IMR-90 (cell line): ENCODE measurements around the gene ACTR3C. TPM values are rescaled to one million over a fixed set of nuclear protein-coding genes. Genes with fewer than 3 reads are reported as not detected.
A peak's percentile ranks its signal among the peaks of the same experiment; 100 is the strongest.

Source experiments
- ATAC-seq: fragments of 200-7000 bp; cut with Tn5 transposase; 2 replicates; pipeline ENCODE4 v1.9.1; 2020; ENCODE audit warnings: low read depth, mild to moderate bottlenecking, moderate library complexity
- BruUV-seq: library from RNA; stranded (reverse); fragments of 400-500 nt; replicated peaks from 2 replicates; lab custom pipeline; 2021; lab: Mats Ljungman, UMichigan
- CTCF ChIA-PET: fragments of 300-600 bp; formaldehyde crosslinking; extraction: SDS; loops from one replicate; lab custom pipeline; 2021; ENCODE audit warnings: antibody characterized with exemption; lab: Yijun Ruan, JAX
- POLR2A ChIA-PET: fragments of 300-600 bp; sonication (Branson Sonifier 250); formaldehyde crosslinking; loops from one replicate; lab custom pipeline; 2022; ENCODE audit warnings: antibody characterized with exemption; ENCODE audit not compliant: unreplicated experiment; lab: Charles Lee
- DNase-seq: peaks from one replicate; pipeline ENCODE4 v3.0.0; 2013
- H2AFZ ChIP-seq: replicated peaks from 2 replicates; pipeline ENCODE3; 2013; ENCODE audit warnings: low read length, mild to moderate bottlenecking; ENCODE audit not compliant: poor library complexity
- H2AK5ac ChIP-seq: 2 replicates; pipeline ENCODE4 v1.6.1; 2013; ENCODE audit warnings: low read depth, low read length, inconsistent platforms
- H2AK9ac ChIP-seq: replicated peaks from 2 replicates; pipeline ENCODE3; 2013; ENCODE audit warnings: mild to moderate bottlenecking, low read depth, low read length, moderate library complexity; ENCODE audit not compliant: poor library complexity
- H2BK120ac ChIP-seq: 2 replicates; pipeline ENCODE4 v1.6.1; 2013; ENCODE audit warnings: low read depth, low read length, inconsistent platforms
- H2BK15ac ChIP-seq: 3 replicates; pipeline ENCODE4 v1.6.1; 2013; ENCODE audit warnings: low read depth, low read length, inconsistent platforms
- H2BK20ac ChIP-seq: 2 replicates; pipeline ENCODE4 v1.6.1; 2013; ENCODE audit warnings: low read depth, mild to moderate bottlenecking, inconsistent platforms, low read length, moderate library complexity
- H2BK5ac ChIP-seq: 2 replicates; pipeline ENCODE4 v1.6.1; 2013; ENCODE audit warnings: mild to moderate bottlenecking, low read depth, low read length, inconsistent platforms; ENCODE audit not compliant: poor library complexity, severe bottlenecking
- H3K14ac ChIP-seq: replicated peaks from 2 replicates; pipeline ENCODE4 v1.6.1; 2013; ENCODE audit warnings: low read depth, low read length, inconsistent platforms
- H3K18ac ChIP-seq: 2 replicates; pipeline ENCODE4 v1.6.1; 2013; ENCODE audit warnings: low read depth, low read length, control low read depth
- H3K23ac ChIP-seq: 2 replicates; pipeline ENCODE4 v1.6.1; 2013; ENCODE audit warnings: low read depth, low read length, inconsistent platforms
- H3K27ac ChIP-seq: 2 replicates; pipeline ENCODE4 v1.5.1; 2013; ENCODE audit warnings: mild to moderate bottlenecking, control low read depth, low read length; ENCODE audit not compliant: insufficient read depth
- H3K27me3 ChIP-seq: 2 replicates; pipeline ENCODE4 v1.6.1; 2013; ENCODE audit warnings: low read length; ENCODE audit not compliant: control insufficient read depth, insufficient read depth
- H3K36me3 ChIP-seq: 2 replicates; pipeline ENCODE4 v1.6.1; 2013; ENCODE audit warnings: low read length, mixed read lengths; ENCODE audit not compliant: control insufficient read depth, insufficient read depth
- H3K4ac ChIP-seq: 2 replicates; pipeline ENCODE4 v1.6.1; 2013; ENCODE audit warnings: low read depth, low read length, inconsistent platforms
- H3K4me1 ChIP-seq: 2 replicates; pipeline ENCODE4 v1.6.1; 2013; ENCODE audit warnings: low read length, mixed read lengths; ENCODE audit not compliant: control insufficient read depth, insufficient read depth
- H3K4me2 ChIP-seq: 2 replicates; pipeline ENCODE4 v1.6.1; 2013; ENCODE audit warnings: low read depth, mild to moderate bottlenecking, control low read depth, low read length, moderate library complexity
- H3K4me3 ChIP-seq: 2 replicates; pipeline ENCODE4 v1.5.1; 2013; ENCODE audit warnings: low read depth, mild to moderate bottlenecking, control low read depth, low read length, moderate library complexity; ENCODE audit not compliant: insufficient read depth
- H3K56ac ChIP-seq: 2 replicates; pipeline ENCODE4 v1.6.1; 2013; ENCODE audit warnings: low read length, inconsistent platforms; ENCODE audit not compliant: insufficient read depth; ENCODE audit errors: extremely low read depth
- H3K79me1 ChIP-seq, 2 experiments: 2 replicates each; pipeline ENCODE4 v1.6.1; 2013; ENCODE audit warnings: low read length in 2 of 2, inconsistent platforms in 1 of 2, low read depth in 1 of 2
- H3K9ac ChIP-seq: 2 replicates; pipeline ENCODE4 v1.6.1; 2013; ENCODE audit warnings: low read depth, low read length, control low read depth
- H3K9me1 ChIP-seq: 2 replicates; pipeline ENCODE4 v1.6.1; 2013; ENCODE audit warnings: low read length, inconsistent platforms; ENCODE audit not compliant: insufficient read depth
- H3K9me3 ChIP-seq: 2 replicates; pipeline ENCODE4 v1.6.1; 2013; ENCODE audit warnings: low read length; ENCODE audit not compliant: control insufficient read depth, insufficient read depth
- H4K20me1 ChIP-seq: 2 replicates; pipeline ENCODE4 v1.6.1; 2013; ENCODE audit warnings: low read length, inconsistent platforms; ENCODE audit not compliant: insufficient read depth
- H4K5ac ChIP-seq: 2 replicates; pipeline ENCODE4 v1.6.1; 2013; ENCODE audit warnings: mild to moderate bottlenecking, low read depth, low read length, control low read depth
- H4K8ac ChIP-seq, 2 experiments: 2 replicates each; pipeline ENCODE4 v1.6.1; 2013; ENCODE audit warnings: low read depth in 2 of 2, low read length in 2 of 2, control low read depth in 1 of 2, inconsistent platforms in 1 of 2
- H4K91ac ChIP-seq: 2 replicates; pipeline ENCODE4 v1.6.1; 2013; ENCODE audit warnings: low read depth, low read length, inconsistent platforms; ENCODE audit not compliant: insufficient read depth
- BHLHE40 ChIP-seq: fragments of 150-350 bp; IDR thresholded peaks from 2 replicates; pipeline ENCODE4 v1.6.1; 2016; ENCODE audit warnings: mild to moderate bottlenecking, low read depth, low read length
- CEBPB ChIP-seq: IDR thresholded peaks from 2 replicates; pipeline ENCODE4 v1.6.1; 2012; ENCODE audit warnings: low read depth, low read length, improper control_type of control experiment
- CHD1 ChIP-seq: IDR thresholded peaks from 2 replicates; pipeline ENCODE4 v1.6.1; 2012; ENCODE audit warnings: low read depth, low read length, improper control_type of control experiment
- CTCF ChIP-seq: conservative IDR thresholded peaks from 2 replicates; pipeline ENCODE4 v1.5.1; 2012; ENCODE audit warnings: mild to moderate bottlenecking, low read depth, low read length, improper control_type of control experiment
- FOS ChIP-seq: fragments of 150-350 bp; IDR thresholded peaks from 2 replicates; pipeline ENCODE4 v1.6.1; 2016; ENCODE audit warnings: low read depth, low read length
- MAFK ChIP-seq: IDR thresholded peaks from 2 replicates; pipeline ENCODE4 v1.6.1; 2012; ENCODE audit warnings: low read depth, low read length, improper control_type of control experiment
- MAZ ChIP-seq: IDR thresholded peaks from 2 replicates; pipeline ENCODE4 v1.6.1; 2012; ENCODE audit warnings: low read depth, mild to moderate bottlenecking, low read length, improper control_type of control experiment, moderate library complexity, borderline replicate concordance
- MXI1 ChIP-seq: IDR thresholded peaks from 2 replicates; pipeline ENCODE4 v1.6.1; 2012; ENCODE audit warnings: low read depth, mild to moderate bottlenecking, low read length, moderate library complexity, borderline replicate concordance
- NFE2L2 ChIP-seq: fragments of 150-350 bp; IDR thresholded peaks from 2 replicates; pipeline ENCODE4 v1.6.1; 2016; ENCODE audit warnings: low read depth, mild to moderate bottlenecking, low read length
- POLR2A ChIP-seq: IDR thresholded peaks from 2 replicates; pipeline ENCODE4 v1.6.1; 2012; ENCODE audit warnings: mild to moderate bottlenecking, low read depth, low read length
- RAD21 ChIP-seq: IDR thresholded peaks from 2 replicates; pipeline ENCODE4 v1.6.1; 2012; ENCODE audit warnings: low read length, improper control_type of control experiment
- RCOR1 ChIP-seq: IDR thresholded peaks from 2 replicates; pipeline ENCODE4 v1.6.1; 2012; ENCODE audit warnings: mild to moderate bottlenecking, low read length, improper control_type of control experiment; ENCODE audit not compliant: insufficient replicate concordance
- RFX5 ChIP-seq: IDR thresholded peaks from 2 replicates; pipeline ENCODE4 v1.8.0; 2012; ENCODE audit warnings: low read depth, mild to moderate bottlenecking, low read length, moderate library complexity
- SMC3 ChIP-seq: fragments of 150-350 bp; IDR thresholded peaks from 2 replicates; pipeline ENCODE4 v1.6.1; 2016; ENCODE audit warnings: low read depth, mild to moderate bottlenecking, antibody characterized with exemption, low read length, moderate library complexity
- WGBS, 2 experiments: methylation state at CpG; one replicate each; pipeline versions ENCODE4 v1.1.5 to v1.1.7; 2013; ENCODE audit warnings: missing lambda C conversion rate in 2 of 2; ENCODE audit not compliant: insufficient read length in 1 of 2; ENCODE audit errors: extremely low coverage in 2 of 2; 5-methylcytosine and 5-hydroxymethylcytosine counted together
- dilution Hi-C: fragments of 300-500 bp; cut with HindIII; formaldehyde crosslinking; loops from one replicate; pipeline ENCODE4 v1.14.3; 2018; ENCODE audit warnings: low sequenced_read_pairs; ENCODE audit not compliant: unreplicated experiment
- in situ Hi-C: fragments of 300-500 bp; cut with MboI; formaldehyde crosslinking; loops from 3 replicates; pipeline ENCODE4 v1.14.3; 2019; ENCODE audit warnings: low sequenced_read_pairs, inconsistent platforms, mixed read lengths
- intact Hi-C: fragments of 100-400 bp; cut with micrococcal nuclease; formaldehyde crosslinking; loops from 2 replicates; pipeline ENCODE4 v1.10.0; 2022
- polyA plus RNA-seq, 3 experiments: library from polyadenylated mRNA; depleted of rRNA; stranded (reverse); fragments of >200 nt; gene quantifications; 2 replicates each; pipeline ENCODE4 v1.2.3, GENCODE V29; 2012; ENCODE audit warnings: low replicate concordance in 1 of 3
- total RNA-seq: library from RNA; depleted of rRNA; stranded (reverse); fragments of >200 nt; gene quantifications from 2 replicates; pipeline ENCODE4 v1.2.3, GENCODE V29; 2012
- TF ChIP-seq, protein P1 (sequence below): fragments of 150-350 bp; IDR thresholded peaks from 2 replicates; pipeline ENCODE4 v1.6.1; 2017; ENCODE audit warnings: mild to moderate bottlenecking, antibody characterized with exemption, low read length, low read depth

ACTR3C gene
- total and polyA plus RNA-seq, 2 of the 4 experiments (the other 2 are of a cell fraction): not detected

DNA sequence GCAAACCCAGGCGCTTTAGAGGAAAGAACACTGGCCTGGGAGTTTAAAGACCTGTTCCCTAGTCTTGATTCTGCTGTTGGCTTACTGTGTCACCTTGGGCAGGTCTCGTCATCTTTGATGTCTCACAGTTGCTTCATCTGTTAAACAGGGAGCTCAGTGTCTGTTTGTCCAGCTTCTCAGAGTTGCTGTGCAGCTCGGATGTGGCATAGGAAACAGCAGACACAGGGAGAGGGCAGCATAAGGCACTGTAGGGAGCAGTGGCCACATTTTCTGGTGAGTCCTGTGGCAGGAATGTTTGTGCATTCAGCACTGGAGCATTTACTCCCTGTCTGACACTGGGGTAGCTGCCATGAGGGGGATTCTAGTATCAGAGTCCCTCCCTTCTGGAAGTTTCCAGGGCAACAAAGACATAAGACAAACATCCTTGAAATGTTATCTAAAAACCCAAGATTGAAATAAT lies 47.3 kb upstream of the ACTR3C start:
- Histone ChIP-seq H3K36me3 (peaks cover 38% of the 10 kb centered on the region), H4K20me1 (peaks cover 9% of the 10 kb centered on the region), H3K9me1 (no peaks in the 10 kb centered on the region; the same call in 1 of the 2 replicates), H3K9ac (peak overlapping the region; percentile 81), H2BK20ac (no peak overlapping the region), H3K56ac (0 out of 2 replicates have a peak overlapping the region, but pooled peaks have one; percentile 49), H3K27ac (peak overlapping the region; percentile 85), H2AFZ (peak overlapping the region; percentile 47), H4K8ac (no peak overlapping the region; a peak in 1 of 4 replicates), H2BK15ac (0 out of 3 replicates have a peak overlapping the region, but pooled peaks have one; percentile 17), H3K79me1 (peaks cover 21 to 44% of the 10 kb centered on the region in 2 experiments; a peak in 3 of 4 replicates), H2AK9ac (peak overlapping the region; percentile 93), H3K4me1 (peaks cover 18% of the 10 kb centered on the region), H2BK5ac (peak overlapping the region; percentile 79), H3K4me2 (peak overlapping the region; percentile 97), H3K4ac (peak overlapping the region; percentile 98), H3K27me3 (no peaks in the 10 kb centered on the region), H3K18ac (no peak overlapping the region), H4K91ac (peak overlapping the region; percentile 66; the same call in 1 of the 2 replicates), H3K14ac (0 out of 2 replicates have a peak overlapping the region, but pooled peaks have one; percentile 44), H3K23ac (peak overlapping the region; percentile 59; the same call in 1 of the 2 replicates), H2AK5ac (peak overlapping the region; percentile 43; the same call in 1 of the 2 replicates), H4K5ac (no peak overlapping the region), H3K4me3 (no peak overlapping the region), H2BK120ac (no peak overlapping the region; the same call in 1 of the 2 replicates), H3K9me3 (no peaks in the 10 kb centered on the region)
- in situ Hi-C loops (no loop called here), dilution Hi-C loops (no loop called here), intact Hi-C loops (no loop called here)
- CTCF ChIA-PET: interaction anchor here (0.5 to 1.1 kb wide), 4 partner anchors 14 to 63 kb away, joined by 3 to 5 read pairs (median 3); no protein-coding TSS in a partner anchor
- DNase-seq: peak; percentile 80
- no TSS peak for BruUV-seq
- peak; percentile 69 for ATAC-seq
- POLR2A ChIA-PET: interaction anchor here (0.5 kb wide), 1 partner anchor 18 kb away, joined by 3 read pairs; no protein-coding TSS in a partner anchor
- WGBS, 2 experiments: 90% methylated on average over 3 of the region's 3 CpGs; no CpG with 5 or more reads in 1 of the 2 experiments
- TF ChIP-seq, protein P1, sequence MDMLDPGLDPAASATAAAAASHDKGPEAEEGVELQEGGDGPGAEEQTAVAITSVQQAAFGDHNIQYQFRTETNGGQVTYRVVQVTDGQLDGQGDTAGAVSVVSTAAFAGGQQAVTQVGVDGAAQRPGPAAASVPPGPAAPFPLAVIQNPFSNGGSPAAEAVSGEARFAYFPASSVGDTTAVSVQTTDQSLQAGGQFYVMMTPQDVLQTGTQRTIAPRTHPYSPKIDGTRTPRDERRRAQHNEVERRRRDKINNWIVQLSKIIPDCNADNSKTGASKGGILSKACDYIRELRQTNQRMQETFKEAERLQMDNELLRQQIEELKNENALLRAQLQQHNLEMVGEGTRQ: no peak
- TF ChIP-seq FOS (0 out of 2 replicates have a peak, but pooled peaks have one; percentile 32), RCOR1 (no peak), CHD1 (no peak), RAD21 (0 out of 2 replicates have a peak, but pooled peaks have one; percentile 9), RFX5 (no peak), POLR2A (no peak; the same call in 1 of the 2 replicates), CEBPB (no peak), BHLHE40 (no peak), MAFK (peak; percentile 26; the same call in 1 of the 2 replicates), SMC3 (no peak), MAZ (no peak), CTCF (peak; percentile 27; the same call in 1 of the 2 replicates), MXI1 (0 out of 2 replicates have a peak, but pooled peaks have one; percentile 48), NFE2L2 (no peak)
